NB4 (cell line): ENCODE measurements around the gene NOP9.

Experiments used
- DNase-seq: peaks from one replicate; pipeline ENCODE4 v3.0.0; 2010; ENCODE audit warnings: low read depth
- H3K4me3 ChIP-seq: one replicate; pipeline ENCODE4 v1.5.1; 2011; ENCODE audit warnings: mild to moderate bottlenecking, low read depth, low read length, moderate library complexity
- CTCF ChIP-seq: IDR thresholded peaks from one replicate; pipeline ENCODE4 v1.5.1; 2012; ENCODE audit warnings: low read depth, low read length
- MAX ChIP-seq: IDR thresholded peaks from 2 replicates; pipeline ENCODE4 v1.6.1; 2011; ENCODE audit warnings: low read depth, low read length
- MYC ChIP-seq: IDR thresholded peaks from 2 replicates; pipeline ENCODE4 v1.6.1; 2011; ENCODE audit warnings: low read depth, low read length
- POLR2A ChIP-seq: IDR thresholded peaks from 2 replicates; pipeline ENCODE4 v1.6.1; 2011; ENCODE audit warnings: mild to moderate bottlenecking; ENCODE audit not compliant: insufficient read length; ENCODE audit errors: extremely low read depth

Gene NOP9

GRCh38 chr14:24335461-24336171, 36.0 kb downstream of the NOP9 start:
- DNase-seq, result peak; percentile 49
- TF ChIP-seq POLR2A (no peak), CTCF (no peak), MYC (no peak), MAX (no peak)
- H3K4me3 ChIP-seq, result no peak overlapping the region

- no peak overlapping the region for H3K4me3 ChIP-seq
- no peak for DNase-seq
- TF ChIP-seq CTCF (no peak), MYC (no peak), POLR2A (no peak), MAX (no peak)
These were observed 37.6 kb downstream of the NOP9 start for GRCh38 chr14:24337144-24337823.

GRCh38 chr14:24337824-24338175, 38.1 kb downstream of the NOP9 start:
- no peak for DNase-seq
- no peak overlapping the region for H3K4me3 ChIP-seq
- TF ChIP-seq MAX (no peak), MYC (no peak), POLR2A (no peak), CTCF (no peak)

- DNase-seq, result no peak
- H3K4me3 ChIP-seq, result no peak overlapping the region
- TF ChIP-seq CTCF, result no peak
- no peak for TF ChIP-seq MYC
- no peak for TF ChIP-seq MAX
- no peak for TF ChIP-seq POLR2A
These were observed 39.2 kb downstream of the NOP9 start for GRCh38 chr14:24338843-24339242.

- peak; percentile 22 for DNase-seq
- TF ChIP-seq MAX (no peak), CTCF (no peak), MYC (no peak), POLR2A (no peak)
These were observed 39.9 kb downstream of the NOP9 start, which contains the start of gene RIPK3 for GRCh38 chr14:24339284-24340151. RIPK3 (minus strand) TSS chr14:24339991; CDS start chr14:24339826, 165 bp downstream.

More at GRCh38 chr14:24339284-24340151, 39.9 kb downstream of the NOP9 start, which contains the start of gene RIPK3:
- peak within 1 kb of the TSS; percentile 49 for H3K4me3 ChIP-seq
